ENCODE measurements around the gene EDAR.

Gene EDAR

GRCh38 chr2:108923736-108924579 lies 65.1 kb downstream of the EDAR start:
- H3K9me3 ChIP-seq (ENCODE audit: control insufficient read depth, low read length) = no peaks in the 10 kb centered on the region
- peaks cover 9% of the 10 kb centered on the region for H3K4me1 ChIP-seq (ENCODE audit: control insufficient read depth, insufficient read depth, low read length)
- no peaks in the 10 kb centered on the region for H3K36me3 ChIP-seq (ENCODE audit: control insufficient read depth, insufficient read depth, low read length)
- no peaks in the 10 kb centered on the region for H3K27me3 ChIP-seq (ENCODE audit: control insufficient read depth, insufficient read depth, low read length)
- no peak overlapping the region for H3K9ac ChIP-seq (ENCODE audit: low read length)
- H3K4me3 ChIP-seq (ENCODE audit: low read length) = no peak overlapping the region

- H3K36me3 ChIP-seq (ENCODE audit: control insufficient read depth, insufficient read depth, low read length) = no peaks in the 10 kb centered on the region
- H3K27me3 ChIP-seq (ENCODE audit: control insufficient read depth, insufficient read depth, low read length) = no peaks in the 10 kb centered on the region
- no peaks in the 10 kb centered on the region for H3K9me3 ChIP-seq (ENCODE audit: control insufficient read depth, low read length)
- H3K9ac ChIP-seq (ENCODE audit: low read length) = no peak overlapping the region
- peaks cover 9% of the 10 kb centered on the region for H3K4me1 ChIP-seq (ENCODE audit: control insufficient read depth, insufficient read depth, low read length)
- H3K4me3 ChIP-seq (ENCODE audit: low read length) = no peak overlapping the region
These were observed 65.9 kb downstream of the EDAR start for GRCh38 chr2:108923019-108923700.

GRCh38 chr2:108922141-108922915 lies 66.7 kb downstream of the EDAR start:
- Histone ChIP-seq H3K27me3 (ENCODE audit: control insufficient read depth, insufficient read depth, low read length) (no peaks in the 10 kb centered on the region), H3K4me1 (ENCODE audit: control insufficient read depth, insufficient read depth, low read length) (peaks cover 14% of the 10 kb centered on the region), H3K9me3 (ENCODE audit: control insufficient read depth, low read length) (no peaks in the 10 kb centered on the region), H3K9ac (ENCODE audit: low read length) (no peak overlapping the region), H3K36me3 (ENCODE audit: control insufficient read depth, insufficient read depth, low read length) (no peaks in the 10 kb centered on the region), H3K4me3 (ENCODE audit: low read length) (no peak overlapping the region)

- Histone ChIP-seq H3K4me1 (ENCODE audit: control insufficient read depth, insufficient read depth, low read length) (peaks cover 20% of the 10 kb centered on the region), H3K9ac (ENCODE audit: low read length) (no peak overlapping the region), H3K9me3 (ENCODE audit: control insufficient read depth, low read length) (no peaks in the 10 kb centered on the region), H3K36me3 (ENCODE audit: control insufficient read depth, insufficient read depth, low read length) (no peaks in the 10 kb centered on the region), H3K27me3 (ENCODE audit: control insufficient read depth, insufficient read depth, low read length) (no peaks in the 10 kb centered on the region), H3K4me3 (ENCODE audit: low read length) (no peak overlapping the region)
These were observed 67.7 kb downstream of the EDAR start for GRCh38 chr2:108921096-108922030.

GRCh38 chr2:108920686-108921085 lies 68.3 kb downstream of the EDAR start:
- no peaks in the 10 kb centered on the region for H3K9me3 ChIP-seq (ENCODE audit: control insufficient read depth, low read length)
- H3K36me3 ChIP-seq (ENCODE audit: control insufficient read depth, insufficient read depth, low read length) = no peaks in the 10 kb centered on the region

GRCh38 chr2:108919571-108920373 lies 69.2 kb downstream of the EDAR start:
- H3K4me3 ChIP-seq (ENCODE audit: low read length) = no peak overlapping the region

More at GRCh38 chr2:108920686-108921085, 68.3 kb downstream of the EDAR start:
- Histone ChIP-seq H3K4me3 (ENCODE audit: low read length) (no peak overlapping the region), H3K27me3 (ENCODE audit: control insufficient read depth, insufficient read depth, low read length) (no peaks in the 10 kb centered on the region), H3K9ac (ENCODE audit: low read length) (no peak overlapping the region), H3K4me1 (ENCODE audit: control insufficient read depth, insufficient read depth, low read length) (peaks cover 20% of the 10 kb centered on the region)

GRCh38 chr2:108918941-108919341 lies 70.1 kb downstream of the EDAR start:
- Histone ChIP-seq H3K4me3 (ENCODE audit: low read length) (no peak overlapping the region), H3K9ac (ENCODE audit: low read length) (no peak overlapping the region), H3K4me1 (ENCODE audit: control insufficient read depth, insufficient read depth, low read length) (peaks cover 20% of the 10 kb centered on the region), H3K27me3 (ENCODE audit: control insufficient read depth, insufficient read depth, low read length) (no peaks in the 10 kb centered on the region), H3K9me3 (ENCODE audit: control insufficient read depth, low read length) (no peaks in the 10 kb centered on the region), H3K36me3 (ENCODE audit: control insufficient read depth, insufficient read depth, low read length) (no peaks in the 10 kb centered on the region)

More at GRCh38 chr2:108919571-108920373, 69.2 kb downstream of the EDAR start:
- no peak overlapping the region for H3K9ac ChIP-seq (ENCODE audit: low read length)
- H3K9me3 ChIP-seq (ENCODE audit: control insufficient read depth, low read length) = no peaks in the 10 kb centered on the region
- H3K4me1 ChIP-seq (ENCODE audit: control insufficient read depth, insufficient read depth, low read length) = peaks cover 20% of the 10 kb centered on the region
- H3K36me3 ChIP-seq (ENCODE audit: control insufficient read depth, insufficient read depth, low read length) = no peaks in the 10 kb centered on the region
- H3K27me3 ChIP-seq (ENCODE audit: control insufficient read depth, insufficient read depth, low read length) = no peaks in the 10 kb centered on the region

GRCh38 chr2:108918156-108918874 lies 70.7 kb downstream of the EDAR start:
- Histone ChIP-seq H3K4me1 (ENCODE audit: control insufficient read depth, insufficient read depth, low read length) (peaks cover 14% of the 10 kb centered on the region), H3K9me3 (ENCODE audit: control insufficient read depth, low read length) (no peaks in the 10 kb centered on the region), H3K9ac (ENCODE audit: low read length) (no peak overlapping the region), H3K4me3 (ENCODE audit: low read length) (no peak overlapping the region), H3K27me3 (ENCODE audit: control insufficient read depth, insufficient read depth, low read length) (no peaks in the 10 kb centered on the region), H3K36me3 (ENCODE audit: control insufficient read depth, insufficient read depth, low read length) (no peaks in the 10 kb centered on the region)

GRCh38 chr2:108917526-108917925 lies 71.5 kb downstream of the EDAR start:
- peaks cover 11% of the 10 kb centered on the region for H3K4me1 ChIP-seq (ENCODE audit: control insufficient read depth, insufficient read depth, low read length)
- H3K36me3 ChIP-seq (ENCODE audit: control insufficient read depth, insufficient read depth, low read length) = no peaks in the 10 kb centered on the region
- no peaks in the 10 kb centered on the region for H3K9me3 ChIP-seq (ENCODE audit: control insufficient read depth, low read length)
- H3K27me3 ChIP-seq (ENCODE audit: control insufficient read depth, insufficient read depth, low read length) = no peaks in the 10 kb centered on the region
- H3K9ac ChIP-seq (ENCODE audit: low read length) = no peak overlapping the region
- no peak overlapping the region for H3K4me3 ChIP-seq (ENCODE audit: low read length)

- Histone ChIP-seq H3K9ac (ENCODE audit: low read length) (no peak overlapping the region), H3K9me3 (ENCODE audit: control insufficient read depth, low read length) (no peaks in the 10 kb centered on the region), H3K4me1 (ENCODE audit: control insufficient read depth, insufficient read depth, low read length) (peaks cover 11% of the 10 kb centered on the region), H3K27me3 (ENCODE audit: control insufficient read depth, insufficient read depth, low read length) (no peaks in the 10 kb centered on the region), H3K36me3 (ENCODE audit: control insufficient read depth, insufficient read depth, low read length) (no peaks in the 10 kb centered on the region), H3K4me3 (ENCODE audit: low read length) (no peak overlapping the region)
These were observed 72.1 kb downstream of the EDAR start for GRCh38 chr2:108916796-108917421.

Measured in mucosa of stomach (tissue), 1 donor.